Endothelial cell (in vitro differentiated cells): ENCODE measurements around the gene MCM6. TPM values are rescaled to one million over a fixed set of nuclear protein-coding genes. Genes with fewer than 3 reads are reported as not detected.
A peak's percentile ranks its signal among the peaks of the same experiment; 100 is the strongest.
"Not testable (repeated sequence)": the region's sequence is repeated elsewhere in the genome, so short reads cannot be mapped to it uniquely, and the experiment has no call there.

ENCODE experiments used
- DNase-seq: peaks from one replicate; pipeline ENCODE4 v3.0.0; 2021; ENCODE audit warnings: low spot score
- H3K27ac Mint-ChIP-seq: one replicate; pipeline ENCODE4 v1.8.0; 2021; ENCODE audit warnings: mixed read lengths, inconsistent platforms; ENCODE audit not compliant: unreplicated experiment
- H3K27me3 Mint-ChIP-seq: one replicate; pipeline ENCODE4 v1.8.0; 2021; ENCODE audit warnings: mild to moderate bottlenecking, moderate library complexity, mixed read lengths, inconsistent platforms; ENCODE audit not compliant: unreplicated experiment
- H3K36me3 Mint-ChIP-seq: one replicate; pipeline ENCODE4 v1.8.0; 2021; ENCODE audit warnings: mild to moderate bottlenecking, low read depth, mixed read lengths, inconsistent platforms; ENCODE audit not compliant: unreplicated experiment
- H3K4me1 Mint-ChIP-seq: one replicate; pipeline ENCODE4 v1.8.0; 2021; ENCODE audit warnings: mild to moderate bottlenecking, mixed read lengths, inconsistent platforms; ENCODE audit not compliant: unreplicated experiment
- H3K4me3 Mint-ChIP-seq: one replicate; pipeline ENCODE4 v1.8.0; 2021; ENCODE audit warnings: mild to moderate bottlenecking, mixed read lengths, inconsistent platforms; ENCODE audit not compliant: unreplicated experiment
- H3K9me3 Mint-ChIP-seq: one replicate; pipeline ENCODE4 v1.8.0; 2021; ENCODE audit warnings: mixed read lengths, inconsistent platforms; ENCODE audit not compliant: unreplicated experiment
- CTCF ChIP-seq: fragments of 200-600 bp; sonication (generic); IDR thresholded peaks from one replicate; pipeline ENCODE4 v1.5.0; 2021; ENCODE audit warnings: antibody characterized with exemption; ENCODE audit not compliant: unreplicated experiment
- total RNA-seq: library from RNA; stranded (reverse); fragmentation: NEBNext Ultra II Directional; extraction: Animal tissue kit (Norgen Biotek cat#: 25700); gene quantifications from one replicate; pipeline ENCODE4 v1.2.1, GENCODE V29; 2021; ENCODE audit not compliant: unreplicated experiment

Gene MCM6
- total RNA-seq, 1 donor from 2014 or later = 27.2 TPM

DNA sequence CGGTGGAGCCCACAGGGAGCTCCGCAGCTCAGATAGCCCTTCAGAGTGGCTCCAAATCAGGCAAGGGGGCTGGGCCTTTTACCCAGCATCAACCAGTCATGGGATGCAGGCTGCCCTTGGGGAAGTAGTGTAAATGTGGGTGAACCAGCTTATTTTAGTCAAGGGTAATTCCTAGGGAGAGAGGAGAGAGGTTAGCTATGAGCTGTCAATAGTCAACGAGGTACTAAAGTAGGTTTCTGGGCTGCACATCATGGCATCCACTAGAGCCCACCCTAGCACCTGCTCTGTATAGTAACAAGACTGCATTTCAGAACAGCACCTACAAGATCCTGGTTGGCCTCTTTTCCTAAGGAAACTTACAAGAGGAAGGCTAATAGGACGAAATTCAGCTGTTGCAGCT is 9.5 kb upstream of the MCM6 start:
- no peak for DNase-seq
- Mint-ChIP-seq H3K4me1 (peaks cover 2% of the 10 kb centered on the region), H3K27me3 (peaks cover 3% of the 10 kb centered on the region), H3K27ac (no peak overlapping the region), H3K9me3 (no peaks in the 10 kb centered on the region), H3K36me3 (peaks cover 4% of the 10 kb centered on the region), H3K4me3 (no peak overlapping the region)
- no peak for TF ChIP-seq CTCF

DNA sequence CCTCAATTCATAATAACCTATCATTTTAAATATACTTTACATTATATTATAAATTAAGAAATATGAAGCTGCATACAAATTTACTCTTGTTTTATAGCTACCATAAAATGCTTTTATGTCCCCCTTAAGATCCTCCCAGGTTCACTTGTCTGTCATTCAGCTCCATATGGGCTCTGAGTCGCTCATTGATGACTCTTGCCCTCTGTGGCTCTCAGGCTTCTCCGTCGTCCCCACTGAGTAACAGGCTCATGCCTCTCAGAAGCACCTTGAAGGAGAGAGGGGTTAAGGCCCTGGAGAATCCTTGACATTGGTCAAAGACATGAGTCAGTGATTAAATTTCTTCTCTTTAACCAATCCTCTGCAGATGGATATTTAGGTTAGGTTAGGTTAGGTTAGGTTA is 6.2 kb upstream of the MCM6 start:
- TF ChIP-seq CTCF = no peak
- Mint-ChIP-seq H3K27ac (no peak overlapping the region), H3K4me3 (no peak overlapping the region), H3K4me1 (no peaks in the 10 kb centered on the region), H3K36me3 (no peaks in the 10 kb centered on the region), H3K9me3 (no peaks in the 10 kb centered on the region), H3K27me3 (peaks cover 4% of the 10 kb centered on the region)
- DNase-seq = no peak

DNA sequence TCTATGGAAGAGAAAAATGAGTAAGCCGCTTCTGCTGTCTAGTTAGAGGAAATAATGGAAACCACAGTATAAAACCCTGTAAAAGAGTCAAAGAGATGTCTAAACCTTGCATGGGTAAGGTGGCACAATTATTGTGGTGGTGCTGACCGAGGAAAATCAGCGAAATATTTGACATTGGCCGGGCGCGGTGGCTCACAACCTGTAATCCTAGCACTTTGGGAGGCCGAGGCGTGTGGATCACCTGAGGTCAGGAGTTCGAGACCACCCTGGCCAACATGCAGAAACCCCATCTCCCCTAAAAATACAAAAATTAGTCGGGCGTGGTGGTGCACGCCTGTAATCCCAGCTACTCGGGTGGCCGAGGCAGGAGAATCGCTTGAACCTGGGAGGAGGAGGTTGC is 527 bp upstream of the MCM6 start:
- not testable (repeated sequence) for DNase-seq, H3K27me3 Mint-ChIP-seq, H3K36me3 Mint-ChIP-seq, H3K27ac Mint-ChIP-seq, H3K9me3 Mint-ChIP-seq
- Mint-ChIP-seq H3K4me3 (peak overlapping the region; percentile 89), H3K4me1 (peaks cover 12% of the 10 kb centered on the region)

- Mint-ChIP-seq H3K4me1 (peaks cover 12% of the 10 kb centered on the region), H3K9me3 (no peaks in the 10 kb centered on the region), H3K36me3 (peaks cover 3% of the 10 kb centered on the region), H3K4me3 (peak overlapping the region; percentile 94), H3K27me3 (peaks cover 9% of the 10 kb centered on the region), H3K27ac (peak overlapping the region; percentile 37)
- DNase-seq = peak; percentile 38
- TF ChIP-seq CTCF = no peak
Measured at GRCh38 chr2:135875491-135876065, 665 bp downstream of the MCM6 start.

DNA sequence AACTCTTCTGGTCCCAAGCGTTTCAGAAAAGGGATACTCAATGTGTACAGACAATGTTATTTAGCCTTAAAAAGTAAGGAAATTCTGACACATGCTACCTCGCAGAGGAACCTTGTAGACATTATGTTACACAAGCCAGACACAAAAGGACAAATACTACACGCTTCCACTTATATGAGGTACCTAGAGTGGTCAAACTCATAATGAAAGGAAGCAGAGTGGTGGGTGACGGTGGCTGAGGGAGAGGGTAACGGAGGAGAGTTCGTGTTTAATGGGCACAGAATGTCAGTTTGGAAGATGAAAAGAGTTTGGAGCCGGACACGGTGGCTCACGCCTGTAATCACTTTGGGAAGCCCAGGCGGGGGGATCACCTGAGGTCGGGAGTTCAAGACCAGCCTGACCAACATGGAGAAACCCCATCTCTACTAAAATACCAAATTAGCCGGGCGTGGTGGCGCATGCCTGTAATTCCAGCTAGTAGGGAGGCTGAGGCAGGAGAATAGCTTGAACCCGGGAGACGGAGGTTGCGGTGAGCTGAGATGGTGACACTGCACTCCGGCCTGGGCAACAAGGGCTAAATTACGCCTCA is 1.4 kb downstream of the MCM6 start:
- Mint-ChIP-seq H3K36me3 (peaks cover 3% of the 10 kb centered on the region), H3K27me3 (peaks cover 9% of the 10 kb centered on the region), H3K4me1 (peaks cover 12% of the 10 kb centered on the region), H3K27ac (no peak overlapping the region), H3K4me3 (peak overlapping the region; percentile 94), H3K9me3 (no peaks in the 10 kb centered on the region)
- TF ChIP-seq CTCF = no peak
- DNase-seq = no peak
